GM23248 (cell line): ENCODE results near the gene ATP13A3. TPM values are rescaled to one million over a fixed set of nuclear protein-coding genes. Genes with fewer than 3 reads are reported as not detected.

Source experiments
- DNase-seq: peaks from one replicate; pipeline ENCODE4 v3.0.0-alpha.2; 2015
- H2AFZ ChIP-seq: fragments of 200-600 bp; sonication (generic); 2 replicates; pipeline ENCODE4 v1.6.1; 2016; ENCODE audit warnings: antibody characterized with exemption
- H3F3A ChIP-seq: fragments of 200-600 bp; sonication (generic); 2 replicates; pipeline ENCODE4 v1.6.1; 2016; ENCODE audit warnings: mild to moderate bottlenecking, antibody characterized with exemption, mixed run types; ENCODE audit not compliant: insufficient read depth
- H3K27ac ChIP-seq: fragments of 200-600 bp; sonication (generic); 2 replicates; pipeline ENCODE4 v1.5.1; 2016; ENCODE audit warnings: mild to moderate bottlenecking
- H3K27me3 ChIP-seq: fragments of 200-600 bp; sonication (generic); replicated peaks from 2 replicates; pipeline ENCODE4 v1.6.1; 2016; ENCODE audit warnings: mild to moderate bottlenecking; ENCODE audit not compliant: insufficient read depth
- H3K36me3 ChIP-seq: fragments of 200-600 bp; sonication (generic); 2 replicates; pipeline ENCODE4 v1.6.1; 2016; ENCODE audit warnings: low read depth, mild to moderate bottlenecking
- H3K4me1 ChIP-seq: fragments of 200-600 bp; sonication (generic); 2 replicates; pipeline ENCODE4 v1.6.1; 2016; ENCODE audit warnings: mild to moderate bottlenecking; ENCODE audit not compliant: insufficient read depth
- H3K4me2 ChIP-seq: fragments of 200-600 bp; sonication (generic); one replicate; pipeline ENCODE4 v1.6.1; 2016; ENCODE audit warnings: mild to moderate bottlenecking; ENCODE audit not compliant: unreplicated experiment
- H3K4me3 ChIP-seq: fragments of 200-600 bp; sonication (generic); 2 replicates; pipeline ENCODE4 v1.5.1; 2016; ENCODE audit warnings: mild to moderate bottlenecking
- H3K79me2 ChIP-seq: fragments of 200-600 bp; sonication (generic); 2 replicates; pipeline ENCODE4 v1.6.1; 2016; ENCODE audit warnings: mild to moderate bottlenecking; ENCODE audit not compliant: insufficient read depth
- H3K9ac ChIP-seq: fragments of 200-600 bp; sonication (generic); 2 replicates; pipeline ENCODE4 v1.6.1; 2016; ENCODE audit warnings: mild to moderate bottlenecking
- H3K9me2 ChIP-seq: fragments of 200-600 bp; sonication (generic); 2 replicates; pipeline ENCODE4 v1.6.1; 2016; ENCODE audit warnings: mixed run types, mild to moderate bottlenecking, moderate library complexity; ENCODE audit not compliant: insufficient read depth
- H3K9me3 ChIP-seq: fragments of 200-600 bp; sonication (generic); one replicate; pipeline ENCODE4 v1.6.1; 2017; ENCODE audit warnings: low read depth
- H4K20me1 ChIP-seq: fragments of 200-600 bp; sonication (generic); 2 replicates; pipeline ENCODE4 v1.6.0; 2016; ENCODE audit not compliant: insufficient read depth
- EZH2 ChIP-seq: fragments of 200-600 bp; sonication (generic); IDR thresholded peaks from 2 replicates; pipeline ENCODE4 v1.6.1; 2018; ENCODE audit warnings: antibody characterized with exemption, mild to moderate bottlenecking; ENCODE audit not compliant: insufficient read depth, poor library complexity, severe bottlenecking
- EZH2phosphoT487 ChIP-seq: fragments of 200-600 bp; sonication (generic); IDR thresholded peaks from 2 replicates; pipeline ENCODE4 v1.6.1; 2018; ENCODE audit warnings: antibody characterized with exemption, moderate library complexity, mild to moderate bottlenecking, low read depth; ENCODE audit not compliant: insufficient read depth
- WGBS, 2 experiments: methylation state at CpG; one replicate each; pipeline ENCODE4 v1.1.6; 2015 to 2017; ENCODE audit warnings: low lambda C conversion rate in 2 of 2, low coverage in 1 of 2; ENCODE audit errors: missing lambda C conversion rate in 2 of 2; 5-methylcytosine and 5-hydroxymethylcytosine counted together
- in situ Hi-C: fragments of 300-500 bp; cut with MboI; formaldehyde crosslinking; loops from 2 replicates; pipeline ENCODE4 v1.15.0; 2020
- polyA plus RNA-seq: library from polyadenylated mRNA; unstranded; fragments of >200 nt; fragmentation: Nextera tagmentation; extraction: Ambion mirVana; gene quantifications from 2 replicates; pipeline ENCODE4 v1.2.1, GENCODE V29; 2016
- total RNA-seq: library from RNA; depleted of rRNA; stranded (reverse); fragments of >200 nt; shearing (Covaris generic); gene quantifications from 2 replicates; pipeline ENCODE4 v1.2.3, GENCODE V29; 2014

ATP13A3 gene
- total and polyA plus RNA-seq, 2 experiments from 2014 or later: 22.3 to 232 TPM

- Histone ChIP-seq H3K79me2 (peaks cover 73% of the 10 kb centered on the region), H3K27me3 (no peaks in the 10 kb centered on the region), H3K4me1 (no peaks in the 10 kb centered on the region), H3K27ac (no peak overlapping the region), H3K9ac (no peak overlapping the region), H3K4me3 (no peak overlapping the region), H3K9me3 (no peaks in the 10 kb centered on the region), H4K20me1 (no peaks in the 10 kb centered on the region; the same call in 1 of the 2 replicates), H3K36me3 (peaks cover 79% of the 10 kb centered on the region), H3F3A (peaks cover 46% of the 10 kb centered on the region), H3K9me2 (no peaks in the 10 kb centered on the region), H2AFZ (no peak overlapping the region), H3K4me2 (no peak overlapping the region)
- WGBS, 2 experiments: 89 to 91% methylated on average over 3 of the region's 3 CpGs
- no peak for DNase-seq
- no peak for TF ChIP-seq EZH2phosphoT487
- TF ChIP-seq EZH2: no peak
- in situ Hi-C loops: no loop called here
Observed at GRCh38 chr3:194449913-194450312, 36.9 kb downstream of the ATP13A3 start.

GRCh38 chr3:194447657-194448056 lies 39.1 kb downstream of the ATP13A3 start:
- no peaks in the 10 kb centered on the region for H3K27me3 ChIP-seq
- TF ChIP-seq EZH2 (no peak), EZH2phosphoT487 (no peak)
- H3K9me3 ChIP-seq: no peaks in the 10 kb centered on the region
- peaks cover 76% of the 10 kb centered on the region for H3K79me2 ChIP-seq
- in situ Hi-C loops: no loop called here
- peaks cover 51% of the 10 kb centered on the region for H3F3A ChIP-seq
- no peak for DNase-seq
- H3K9ac ChIP-seq: no peak overlapping the region
- no peaks in the 10 kb centered on the region for H3K9me2 ChIP-seq
- no peak overlapping the region for H3K27ac ChIP-seq
- H3K4me3 ChIP-seq: no peak overlapping the region
- H3K4me1 ChIP-seq: 0 out of 2 replicates have a peak, but pooled peaks cover 8% of the 10 kb centered on the region
- 95 to 97% methylated on average over 1 of the region's 1 CpG for WGBS, 2 experiments
- H3K4me2 ChIP-seq: no peak overlapping the region
- no peak overlapping the region for H2AFZ ChIP-seq
- peaks cover 82% of the 10 kb centered on the region for H3K36me3 ChIP-seq
- H4K20me1 ChIP-seq: no peaks in the 10 kb centered on the region; the same call in 1 of the 2 replicates

- TF ChIP-seq EZH2phosphoT487 (no peak), EZH2 (no peak)
- Histone ChIP-seq H3K36me3 (peaks cover 85% of the 10 kb centered on the region), H3K9ac (no peak overlapping the region), H4K20me1 (no peaks in the 10 kb centered on the region; the same call in 1 of the 2 replicates), H3K9me3 (no peaks in the 10 kb centered on the region), H3K27me3 (no peaks in the 10 kb centered on the region), H3K4me3 (no peak overlapping the region), H3K27ac (no peak overlapping the region), H3K4me1 (0 out of 2 replicates have a peak, but pooled peaks cover 8% of the 10 kb centered on the region), H3K4me2 (no peak overlapping the region), H3F3A (peaks cover 51% of the 10 kb centered on the region), H3K79me2 (peaks cover 81% of the 10 kb centered on the region), H3K9me2 (no peaks in the 10 kb centered on the region), H2AFZ (no peak overlapping the region)
- in situ Hi-C loops: no loop called here
- no peak for DNase-seq
- WGBS, 2 experiments: 96 to 98% methylated on average over 6 of the region's 6 CpGs
Observed at GRCh38 chr3:194447161-194447560, 39.6 kb downstream of the ATP13A3 start.

DNA sequence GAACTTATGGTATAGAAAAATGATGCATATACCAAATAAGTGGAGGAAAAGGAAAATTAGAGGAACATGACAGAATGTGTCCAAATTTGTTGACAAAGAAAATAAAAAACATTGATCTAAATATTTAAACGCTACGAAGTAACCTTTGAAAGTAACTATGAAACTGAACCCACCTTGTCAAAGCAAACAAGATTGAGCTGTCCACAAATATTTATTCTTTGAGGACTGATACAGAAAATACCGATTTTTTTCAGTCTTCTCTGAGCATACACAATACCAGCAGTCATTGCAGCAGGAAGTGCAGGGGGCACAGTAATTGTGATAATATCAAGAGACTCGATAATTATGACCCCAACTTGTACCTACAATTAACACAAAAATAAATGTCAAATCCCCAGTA lies 40.0 kb downstream of the ATP13A3 start:
- H3K4me3 ChIP-seq: no peak overlapping the region
- H3K36me3 ChIP-seq: peaks cover 89% of the 10 kb centered on the region
- no peak for DNase-seq
- 0 out of 2 replicates have a peak, but pooled peaks cover 8% of the 10 kb centered on the region for H3K4me1 ChIP-seq
- H2AFZ ChIP-seq: no peak overlapping the region
- H3K27me3 ChIP-seq: no peaks in the 10 kb centered on the region
- no peaks in the 10 kb centered on the region for H3K9me3 ChIP-seq
- no peak overlapping the region for H3K9ac ChIP-seq
- H4K20me1 ChIP-seq: no peaks in the 10 kb centered on the region; the same call in 1 of the 2 replicates
- in situ Hi-C loops: no loop called here
- no peaks in the 10 kb centered on the region for H3K9me2 ChIP-seq
- peaks cover 50% of the 10 kb centered on the region for H3F3A ChIP-seq
- H3K27ac ChIP-seq: no peak overlapping the region
- 96 to 100% methylated on average over 4 of the region's 4 CpGs for WGBS, 2 experiments
- TF ChIP-seq EZH2 (no peak), EZH2phosphoT487 (no peak)
- H3K79me2 ChIP-seq: peaks cover 85% of the 10 kb centered on the region
- H3K4me2 ChIP-seq: no peak overlapping the region
